Immature natural killer cell (primary cell): ENCODE data around the gene DHRS13. TPM values are rescaled to one million over a fixed set of nuclear protein-coding genes. Genes with fewer than 3 reads are reported as not detected.
A peak's percentile ranks its signal among the peaks of the same experiment; 100 is the strongest.

ENCODE experiments used
- DNase-seq, 3 donors: peaks; one replicate each; pipeline ENCODE4 v3.0.0; 2022; ENCODE audit warnings: mixed read lengths in 1 of 3
- H3K27ac Mint-ChIP-seq, 6 donors: one replicate each; pipeline ENCODE4 v1.8.0; 2020; ENCODE audit warnings: mixed read lengths in 6 of 6, mild to moderate bottlenecking in 5 of 6, inconsistent platforms in 4 of 6, moderate library complexity in 3 of 6
- H3K27me3 Mint-ChIP-seq, 3 donors: one replicate each; pipeline ENCODE4 v1.8.0; 2020 to 2021; ENCODE audit warnings: low read depth in 3 of 3, mild to moderate bottlenecking in 3 of 3, mixed read lengths in 3 of 3, moderate library complexity in 3 of 3, inconsistent platforms in 1 of 3
- H3K36me3 Mint-ChIP-seq, 3 donors: one replicate each; pipeline ENCODE4 v1.8.0; 2020; ENCODE audit warnings: mixed read lengths in 3 of 3, inconsistent platforms in 2 of 3, mild to moderate bottlenecking in 2 of 3
- H3K4me1 Mint-ChIP-seq, 2 donors: one replicate each; pipeline ENCODE4 v1.8.0; 2020; ENCODE audit warnings: inconsistent platforms in 2 of 2, mild to moderate bottlenecking in 2 of 2, mixed read lengths in 2 of 2, moderate library complexity in 1 of 2
- H3K4me3 Mint-ChIP-seq, 5 donors: one replicate each; pipeline ENCODE4 v1.8.0; 2020; ENCODE audit warnings: mild to moderate bottlenecking in 5 of 5, mixed read lengths in 5 of 5, inconsistent platforms in 3 of 5, moderate library complexity in 3 of 5
- H3K9me3 Mint-ChIP-seq, 6 donors: one replicate each; pipeline ENCODE4 v1.8.0; 2020; ENCODE audit warnings: mild to moderate bottlenecking in 6 of 6, mixed read lengths in 6 of 6, inconsistent platforms in 4 of 6, moderate library complexity in 3 of 6
- polyA plus RNA-seq, 3 donors: library from polyadenylated mRNA; unstranded; fragments of 300-500 nt; fragmentation: Illumina TruSeq; gene quantifications; one replicate each; pipeline ENCODE4 v1.2.3, GENCODE V29; 2021

DHRS13 gene, protein sequence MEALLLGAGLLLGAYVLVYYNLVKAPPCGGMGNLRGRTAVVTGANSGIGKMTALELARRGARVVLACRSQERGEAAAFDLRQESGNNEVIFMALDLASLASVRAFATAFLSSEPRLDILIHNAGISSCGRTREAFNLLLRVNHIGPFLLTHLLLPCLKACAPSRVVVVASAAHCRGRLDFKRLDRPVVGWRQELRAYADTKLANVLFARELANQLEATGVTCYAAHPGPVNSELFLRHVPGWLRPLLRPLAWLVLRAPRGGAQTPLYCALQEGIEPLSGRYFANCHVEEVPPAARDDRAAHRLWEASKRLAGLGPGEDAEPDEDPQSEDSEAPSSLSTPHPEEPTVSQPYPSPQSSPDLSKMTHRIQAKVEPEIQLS
- 10 to 100 TPM; 21.4 to 27.4 (median 22.2) TPM for polyA plus RNA-seq

DNA sequence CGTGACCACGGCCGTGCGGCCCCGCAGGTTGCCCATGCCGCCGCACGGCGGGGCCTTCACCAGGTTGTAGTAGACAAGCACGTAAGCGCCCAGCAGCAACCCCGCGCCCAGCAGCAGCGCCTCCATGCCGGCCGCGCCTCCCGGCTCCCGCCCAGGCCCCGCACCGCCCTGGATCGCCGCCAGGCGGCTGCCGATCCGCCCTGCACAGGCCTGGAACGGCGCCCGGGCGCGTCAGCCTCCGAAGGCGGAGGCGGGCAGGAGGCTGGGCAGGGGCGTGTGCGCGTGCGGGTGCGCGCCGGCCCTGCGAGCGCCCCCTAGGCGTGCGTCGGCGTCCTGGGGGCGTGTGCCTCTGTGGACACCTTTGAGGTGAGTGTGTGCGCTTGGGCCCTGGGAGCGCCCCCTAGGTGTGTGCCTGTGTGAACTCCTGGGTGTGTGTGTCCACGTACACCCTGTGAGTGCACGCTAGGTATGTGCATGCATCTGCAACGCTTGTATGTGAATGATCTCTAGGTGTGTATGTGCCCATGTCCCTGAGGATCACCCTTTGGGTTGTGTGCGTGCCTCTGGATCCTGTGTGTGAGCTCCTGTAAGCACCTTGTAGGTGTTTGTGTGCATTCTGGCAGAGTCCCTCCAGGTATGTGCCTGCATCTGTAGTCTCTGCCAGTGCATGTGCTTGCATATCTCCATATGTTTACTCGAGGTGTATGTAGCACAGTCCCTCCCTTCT lies at the start of gene DHRS13:
DHRS13 (minus strand) TSS at position 261 of the 727 bp plus-strand sequence; CDS start at position 126, 135 bp downstream.
- H3K27ac Mint-ChIP-seq: peak within 1 kb of the TSS; percentile 88 to 96 (median 92)
- H3K27me3 Mint-ChIP-seq: peaks cover 4 to 8% (median 7%) of the 10 kb centered on the region in 3 donors

DNA sequence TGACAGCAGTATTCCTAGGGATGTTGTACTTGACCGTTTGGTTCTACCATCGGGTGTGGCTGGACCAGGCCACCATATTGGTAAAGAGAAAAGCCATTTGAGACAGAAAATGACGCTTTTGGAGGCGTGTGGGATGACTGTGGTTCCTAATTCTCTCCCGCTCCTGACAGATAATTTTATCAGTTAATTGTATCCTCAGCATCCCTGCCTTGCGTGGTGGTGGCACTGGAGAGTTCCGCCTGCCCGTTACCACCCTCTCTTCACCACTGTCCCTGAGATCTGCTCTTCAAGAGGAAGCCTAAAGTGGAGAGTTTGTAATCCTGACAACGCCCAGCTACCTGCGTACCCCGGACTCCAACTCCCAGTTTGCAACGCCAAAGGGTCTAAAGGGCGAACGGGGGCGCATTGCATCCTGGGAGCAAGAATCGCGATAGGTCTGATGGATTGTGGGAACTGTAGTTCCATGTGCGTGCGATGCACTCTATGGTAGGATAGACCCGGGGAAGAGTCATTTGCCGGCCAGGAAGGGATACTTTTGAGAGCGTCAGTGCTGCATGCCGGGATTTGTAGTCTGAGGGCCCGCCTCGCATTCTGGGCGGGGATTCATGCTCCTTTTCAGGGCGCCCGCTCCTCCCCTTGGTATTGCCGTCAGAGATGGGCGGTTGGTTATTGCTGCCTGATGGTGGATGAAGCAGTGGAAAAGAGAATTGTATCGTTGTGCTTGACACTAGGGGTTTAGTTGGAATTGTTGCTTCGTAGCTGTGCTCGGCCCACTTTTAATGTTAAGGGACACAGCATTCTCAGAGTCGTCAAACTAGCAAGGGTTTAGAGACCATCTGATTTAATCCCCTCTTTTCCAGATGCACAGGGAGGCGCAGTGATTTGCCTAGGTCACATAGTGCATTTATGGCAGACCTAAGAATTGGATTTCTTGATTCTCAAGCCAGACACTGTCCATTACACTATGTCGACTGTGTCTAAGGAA lies 49.4 kb upstream of the DHRS13 start:
- Mint-ChIP-seq H3K36me3 (no peaks in the 10 kb centered on the region), H3K9me3 (no peaks in the 10 kb centered on the region), H3K27ac (no peak overlapping the region), H3K27me3 (peaks cover 10 to 15% (median 10%) of the 10 kb centered on the region in 3 donors), H3K4me3 (no peak overlapping the region), H3K4me1 (peaks cover 18 to 20% of the 10 kb centered on the region in 2 donors)
- peak; percentile 95 to 97 (median 96) for DNase-seq

More for the DNA sequence above, at the start of gene DHRS13:
- Mint-ChIP-seq H3K4me1 (peaks cover 34 to 46% of the 10 kb centered on the region in 2 donors), H3K36me3 (peaks cover 9 to 17% (median 9%) of the 10 kb centered on the region in 3 donors), H3K4me3 (peak within 1 kb of the TSS; percentile 81 to 97 (median 89)), H3K9me3 (no peaks in the 10 kb centered on the region)
- peak; percentile 93 to 95 (median 94) for DNase-seq

DNA sequence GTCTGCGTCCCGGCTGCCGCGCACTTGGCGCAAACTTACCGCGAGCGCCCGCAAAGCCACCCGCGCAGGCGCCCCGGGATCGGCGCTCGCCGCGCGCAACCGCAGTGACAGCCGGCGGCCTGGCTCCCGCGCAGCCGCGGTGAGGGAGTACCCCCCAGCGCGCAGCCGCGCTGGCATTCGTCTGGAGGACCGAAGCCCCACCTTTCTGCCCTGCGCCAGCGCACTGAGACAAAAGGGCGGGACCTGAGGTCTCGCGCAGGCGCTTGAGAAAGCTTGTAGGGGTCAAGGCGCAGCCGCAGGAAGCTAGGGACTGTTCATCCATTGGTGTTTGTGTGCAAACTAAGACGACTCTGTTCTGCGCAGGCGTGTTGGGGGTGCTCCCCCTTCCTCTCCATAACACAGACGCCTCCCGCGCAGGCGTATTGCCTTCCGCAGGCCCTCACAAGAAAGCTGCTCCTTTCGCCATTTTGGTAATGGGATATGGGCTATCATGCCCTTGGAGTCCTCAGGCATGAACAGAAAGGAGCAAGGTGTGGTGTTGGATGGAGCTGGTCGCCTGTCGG lies 48.6 kb upstream of the DHRS13 start, which contains the start of gene PHF12:
PHF12 (minus strand) TSS at position 91 of the 563 bp plus-strand sequence. CDS start 558 bp downstream, outside the sequence.
- H3K4me3 Mint-ChIP-seq: peak within 1 kb of the TSS; percentile 92 to 97 (median 93)
- peaks cover 23 to 25% of the 10 kb centered on the region in 2 donors for H3K4me1 Mint-ChIP-seq
- no peaks in the 10 kb centered on the region for H3K9me3 Mint-ChIP-seq
- peak; percentile 99 to 100 (median 100) for DNase-seq
- H3K27ac Mint-ChIP-seq: peak within 1 kb of the TSS; percentile 88 to 98 (median 96)
- no peaks in the 10 kb centered on the region for H3K36me3 Mint-ChIP-seq
- H3K27me3 Mint-ChIP-seq: peaks cover 10 to 15% (median 10%) of the 10 kb centered on the region in 3 donors

DNA sequence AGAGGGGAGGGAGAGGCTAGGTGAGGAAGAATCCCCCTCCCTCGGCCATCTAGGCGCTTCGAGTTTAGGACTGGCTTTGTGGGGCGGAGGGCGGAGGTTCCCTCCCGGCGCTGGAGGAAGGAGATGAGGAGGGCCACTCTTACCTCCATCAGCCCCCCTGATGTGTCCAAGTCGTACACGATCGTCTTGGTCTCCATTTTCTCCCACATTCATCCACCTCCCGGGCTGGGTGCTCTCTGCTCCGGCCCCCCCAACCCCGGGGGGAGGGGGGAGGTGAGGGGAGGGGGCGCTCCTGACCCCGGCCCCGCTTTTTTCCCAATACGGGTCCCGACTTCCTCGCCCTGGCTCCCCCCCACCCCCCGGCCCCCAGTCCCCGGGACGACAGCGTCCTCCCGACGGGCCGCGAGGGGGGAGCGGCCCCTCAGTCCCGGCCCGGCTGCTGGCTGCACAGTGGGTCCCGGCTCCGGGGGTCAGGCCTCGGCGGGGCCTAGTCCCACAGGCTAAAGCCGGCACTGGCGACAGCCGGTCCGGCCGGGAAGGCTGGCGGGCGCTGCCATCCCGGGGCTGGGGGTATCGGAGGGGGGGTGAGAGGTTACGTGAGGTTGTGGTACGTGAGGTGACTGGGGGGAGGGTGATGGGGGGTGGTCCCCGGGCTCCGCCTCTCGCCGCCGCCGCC lies 48.0 kb upstream of the DHRS13 start:
- peak overlapping the region; percentile 92 to 97 (median 93) for H3K4me3 Mint-ChIP-seq
- H3K27ac Mint-ChIP-seq: peak overlapping the region; percentile 88 to 98 (median 96)
- peaks cover 10 to 15% (median 10%) of the 10 kb centered on the region in 3 donors for H3K27me3 Mint-ChIP-seq
- no peaks in the 10 kb centered on the region for H3K36me3 Mint-ChIP-seq
- DNase-seq: no peak
- peaks cover 29 to 31% of the 10 kb centered on the region in 2 donors for H3K4me1 Mint-ChIP-seq
- no peaks in the 10 kb centered on the region for H3K9me3 Mint-ChIP-seq

DNA sequence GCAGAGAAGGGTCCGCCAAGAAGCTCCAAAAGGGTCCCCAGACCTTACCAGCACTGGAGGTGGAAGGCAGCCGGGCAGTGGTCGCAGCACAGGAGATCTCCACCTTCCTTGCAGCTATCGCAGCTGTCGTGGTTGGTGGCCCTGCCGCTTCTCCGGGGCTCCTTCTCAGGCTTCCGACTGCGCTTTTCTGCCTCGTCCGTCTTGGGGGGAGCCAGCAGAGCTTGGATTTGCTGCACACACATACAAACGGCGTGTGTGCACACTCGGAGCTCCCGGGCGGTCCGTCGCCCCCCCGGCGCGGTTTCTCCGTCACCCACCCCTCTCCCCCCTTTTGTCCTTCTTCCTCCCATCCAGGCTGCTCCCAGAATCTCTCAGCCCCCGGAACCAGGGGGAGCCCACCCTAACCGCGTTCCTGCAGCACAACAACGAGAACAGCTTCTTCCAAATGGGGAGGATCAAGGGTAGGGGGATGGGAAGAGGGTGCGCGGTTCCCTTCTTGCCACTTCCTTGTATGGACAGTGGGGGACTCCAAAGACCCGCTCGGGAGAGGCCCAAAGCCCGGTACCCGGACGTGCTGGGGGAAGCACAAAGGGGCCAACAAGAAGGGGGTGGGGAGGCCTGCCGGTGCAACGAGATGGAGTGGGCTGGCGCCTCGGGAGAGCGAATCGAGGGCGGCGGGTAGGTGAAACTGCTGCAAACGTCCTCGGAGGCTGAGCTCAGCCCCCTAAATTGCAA lies 47.3 kb upstream of the DHRS13 start:
- peaks cover 37 to 38% of the 10 kb centered on the region in 2 donors for H3K4me1 Mint-ChIP-seq
- H3K27me3 Mint-ChIP-seq: peaks cover 10 to 15% (median 10%) of the 10 kb centered on the region in 3 donors
- peak overlapping the region; percentile 92 to 97 (median 93) for H3K4me3 Mint-ChIP-seq
- peak; percentile 56 to 60 (median 56) for DNase-seq
- H3K27ac Mint-ChIP-seq: peak overlapping the region; percentile 88 to 98 (median 96)
- H3K36me3 Mint-ChIP-seq: no peaks in the 10 kb centered on the region
- H3K9me3 Mint-ChIP-seq: no peaks in the 10 kb centered on the region

DNA sequence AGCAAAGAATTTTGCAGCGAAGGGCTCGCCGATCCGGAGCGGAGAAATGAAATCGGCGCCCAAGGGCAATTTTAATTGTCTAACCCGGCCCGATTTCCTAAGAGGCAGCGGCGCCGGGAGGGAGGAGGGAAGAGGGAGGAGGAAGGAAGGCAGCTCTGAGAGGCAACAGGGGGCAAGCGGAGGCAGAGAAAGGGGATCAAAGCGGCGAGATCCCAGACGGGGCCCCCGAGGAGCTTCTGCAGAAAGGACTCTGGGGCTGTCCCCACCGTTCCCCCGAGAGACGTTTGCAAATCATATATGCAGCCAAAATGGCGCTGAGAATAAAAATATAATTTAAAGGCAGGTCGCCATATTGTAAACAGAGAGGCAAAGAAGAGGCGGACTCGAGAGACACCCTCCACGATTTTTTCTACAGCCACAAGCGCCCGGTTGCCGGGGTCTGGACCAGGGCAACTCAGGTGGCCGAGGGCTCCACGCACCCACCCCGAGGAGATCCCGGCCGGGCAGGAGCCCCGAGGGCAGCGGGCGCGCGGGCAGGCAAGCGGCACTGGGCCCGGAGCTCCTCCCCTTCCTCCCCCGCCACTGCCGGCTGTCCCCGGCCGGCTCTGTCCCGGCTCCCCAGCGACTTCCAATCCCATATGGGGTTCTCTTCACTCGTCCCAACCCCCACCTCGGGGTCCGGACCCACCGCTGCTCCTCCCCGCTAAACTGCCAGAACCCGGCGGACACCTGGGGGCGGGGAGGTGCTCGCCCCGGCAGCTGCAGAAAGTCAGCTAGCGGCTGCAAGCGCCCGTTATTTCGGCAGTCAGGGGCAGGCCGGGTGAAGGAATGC lies 46.5 kb upstream of the DHRS13 start:
- peak; percentile 61 to 66 (median 65) for DNase-seq
- Mint-ChIP-seq H3K4me3 (peak overlapping the region; percentile 92 to 97 (median 93)), H3K9me3 (no peaks in the 10 kb centered on the region), H3K27ac (peak overlapping the region; percentile 95 to 99 (median 98)), H3K4me1 (peaks cover 44 to 45% of the 10 kb centered on the region in 2 donors), H3K27me3 (peaks cover 10 to 16% (median 10%) of the 10 kb centered on the region in 3 donors), H3K36me3 (no peaks in the 10 kb centered on the region)

DNA sequence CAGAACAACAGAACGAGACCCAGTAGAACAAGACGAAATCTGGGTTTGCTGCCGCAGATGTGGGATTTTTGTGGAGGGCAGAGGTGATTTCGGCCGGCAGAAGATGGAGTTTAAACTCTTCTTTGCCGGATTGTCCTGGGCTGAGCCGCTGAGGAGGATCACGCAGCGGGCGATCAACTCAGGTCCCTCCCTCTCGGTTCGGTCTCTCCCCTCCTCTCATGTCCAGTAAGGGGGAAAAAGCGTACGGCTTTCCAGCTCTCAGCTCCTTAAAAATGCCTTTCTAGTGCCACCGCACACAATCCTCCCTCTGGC lies 46.0 kb upstream of the DHRS13 start:
- Mint-ChIP-seq H3K9me3 (no peaks in the 10 kb centered on the region), H3K4me1 (peaks cover 49 to 50% of the 10 kb centered on the region in 2 donors), H3K27me3 (peaks cover 7 to 17% (median 10%) of the 10 kb centered on the region in 3 donors), H3K27ac (peak overlapping the region; percentile 95 to 99 (median 98)), H3K4me3 (peak overlapping the region; percentile 92 to 97 (median 93)), H3K36me3 (no peaks in the 10 kb centered on the region)
- no peak for DNase-seq

DNA sequence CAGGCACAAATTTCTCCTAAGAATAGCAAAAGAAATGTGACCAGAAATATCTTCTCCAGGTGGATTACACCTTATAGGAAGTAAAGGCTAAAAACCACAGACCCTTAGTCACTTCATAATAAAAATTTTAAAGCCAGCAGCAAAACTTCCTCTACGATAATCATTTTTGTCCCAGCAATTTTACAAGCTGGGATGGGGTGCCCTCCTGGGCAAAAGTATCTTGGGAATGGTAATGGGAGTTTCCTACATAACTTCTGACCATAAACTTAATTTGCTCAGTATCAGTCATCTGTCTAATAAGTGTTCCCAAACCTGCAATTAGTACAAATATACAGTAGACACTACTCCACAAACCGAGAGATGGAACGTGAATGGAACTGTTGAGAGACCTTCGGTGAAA lies 45.5 kb upstream of the DHRS13 start:
- Mint-ChIP-seq H3K4me3 (peak overlapping the region; percentile 92 to 97 (median 93)), H3K9me3 (no peaks in the 10 kb centered on the region), H3K36me3 (no peaks in the 10 kb centered on the region), H3K27me3 (peaks cover 7 to 17% (median 10%) of the 10 kb centered on the region in 3 donors), H3K4me1 (peaks cover 54 to 55% of the 10 kb centered on the region in 2 donors), H3K27ac (peak overlapping the region; percentile 95 to 99 (median 98))
- no peak for DNase-seq

DNA sequence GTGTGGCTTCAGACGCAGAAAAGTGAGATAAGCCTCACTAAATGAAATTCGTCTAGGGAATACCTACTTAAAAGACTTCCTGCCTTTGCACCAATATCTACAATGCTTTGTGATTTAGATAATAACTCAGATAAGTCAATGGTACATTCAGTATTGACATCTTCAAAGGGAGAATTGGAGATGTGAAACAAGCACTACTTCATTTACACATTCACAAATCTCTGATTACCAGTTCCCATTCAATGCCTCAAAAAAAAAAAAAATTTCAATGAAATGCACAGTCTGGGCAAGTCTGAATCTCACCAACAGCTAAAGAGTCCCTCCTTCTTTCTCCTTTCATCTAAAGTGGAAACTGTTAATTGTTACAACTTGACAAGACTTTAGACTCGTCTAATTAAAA lies 44.8 kb upstream of the DHRS13 start:
- peak overlapping the region; percentile 92 to 97 (median 93) for H3K4me3 Mint-ChIP-seq
- H3K27me3 Mint-ChIP-seq: peaks cover 7 to 17% (median 10%) of the 10 kb centered on the region in 3 donors
- H3K9me3 Mint-ChIP-seq: no peaks in the 10 kb centered on the region
- H3K36me3 Mint-ChIP-seq: no peaks in the 10 kb centered on the region
- H3K27ac Mint-ChIP-seq: peak overlapping the region; percentile 95 to 99 (median 98)
- peaks cover 55 to 62% of the 10 kb centered on the region in 2 donors for H3K4me1 Mint-ChIP-seq
- DNase-seq: no peak

DNA sequence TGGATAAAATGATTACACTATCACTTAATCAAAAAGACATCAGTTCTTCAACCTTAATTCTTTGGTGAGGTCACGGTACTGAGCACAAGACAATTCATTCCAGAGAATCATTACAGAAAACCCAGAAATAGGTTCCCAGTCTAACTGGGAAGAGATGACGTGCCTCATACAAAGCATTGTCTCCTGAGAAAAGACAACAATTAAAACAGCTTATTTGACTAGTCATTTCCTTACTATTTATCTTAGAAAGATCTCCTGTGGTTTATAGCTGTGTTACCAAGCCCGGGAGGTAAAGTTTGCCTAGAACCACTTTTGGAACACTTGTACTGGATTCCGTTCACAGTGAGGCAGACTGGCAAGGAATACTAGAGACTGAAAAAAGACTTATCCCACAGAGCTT lies 43.4 kb upstream of the DHRS13 start:
- no peak for DNase-seq
- Mint-ChIP-seq H3K9me3 (no peaks in the 10 kb centered on the region), H3K27ac (peak overlapping the region; percentile 66 to 98 (median 94)), H3K4me3 (peak overlapping the region in 3 of 5 donors; percentile 30 to 74 (median 64)), H3K36me3 (no peaks in the 10 kb centered on the region), H3K4me1 (peaks cover 64 to 71% of the 10 kb centered on the region in 2 donors), H3K27me3 (peaks cover 7 to 17% (median 10%) of the 10 kb centered on the region in 3 donors)
